Endometrium (tissue), 2 donors: Measurements from ENCODE around the gene TEX2.
"Not testable (repeated sequence)": the region's sequence is repeated elsewhere in the genome, so short reads cannot be mapped to it uniquely, and the experiment has no call there.

ENCODE experiments used
- FAIRE-seq: peaks from 2 replicates; lab custom pipeline; 2012; peaks lifted over from hg19 to GRCh38; lab: Jason Lieb, UNC
- donor health status: control.
- donor health status: control.

Gene TEX2

DNA sequence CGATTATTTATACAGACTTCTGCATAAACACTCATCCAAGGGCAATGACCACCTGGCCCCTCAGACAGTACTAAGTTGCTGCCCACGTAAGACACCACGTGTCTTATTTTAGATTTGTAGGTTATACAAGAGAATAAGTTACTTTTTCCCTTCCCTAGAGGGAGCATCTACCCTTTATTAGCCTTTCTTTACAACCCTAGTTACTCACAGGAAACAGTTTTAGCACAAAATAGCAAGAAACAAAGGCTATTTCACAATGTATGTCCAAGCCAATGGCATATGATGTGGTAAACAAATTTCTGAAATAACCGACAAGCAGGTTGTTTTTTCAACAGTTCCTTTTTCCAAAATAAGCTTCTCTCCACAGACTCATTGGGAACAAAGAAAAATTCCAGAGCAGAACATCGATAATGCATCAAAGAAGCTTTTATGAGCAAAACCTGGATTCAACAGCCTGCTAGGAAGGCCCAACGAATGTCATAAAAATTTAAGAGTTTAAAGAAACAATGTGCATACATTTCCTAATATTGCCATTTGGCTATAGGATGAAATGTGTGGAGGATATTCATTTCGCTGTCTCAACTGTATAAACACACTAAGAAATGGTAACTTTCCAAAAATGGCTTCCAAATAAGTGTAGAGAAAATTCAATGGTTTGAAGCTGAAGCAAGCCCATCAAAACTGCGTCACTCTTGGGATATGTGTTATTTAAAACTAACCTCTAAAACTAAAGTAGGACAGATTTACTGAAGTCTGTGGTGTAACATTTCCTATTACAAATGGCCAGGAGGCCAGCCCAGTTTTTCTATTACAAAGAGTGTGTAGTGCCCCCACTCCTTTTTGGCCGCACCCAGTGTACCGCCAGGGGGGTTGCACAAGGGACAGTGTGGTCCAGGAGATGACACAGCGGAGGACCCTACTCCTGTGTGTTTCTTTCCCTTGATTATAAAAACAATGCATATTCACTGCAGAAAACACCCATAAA is 82.7 kb downstream of the TEX2 start:
- FAIRE-seq = no peak

DNA sequence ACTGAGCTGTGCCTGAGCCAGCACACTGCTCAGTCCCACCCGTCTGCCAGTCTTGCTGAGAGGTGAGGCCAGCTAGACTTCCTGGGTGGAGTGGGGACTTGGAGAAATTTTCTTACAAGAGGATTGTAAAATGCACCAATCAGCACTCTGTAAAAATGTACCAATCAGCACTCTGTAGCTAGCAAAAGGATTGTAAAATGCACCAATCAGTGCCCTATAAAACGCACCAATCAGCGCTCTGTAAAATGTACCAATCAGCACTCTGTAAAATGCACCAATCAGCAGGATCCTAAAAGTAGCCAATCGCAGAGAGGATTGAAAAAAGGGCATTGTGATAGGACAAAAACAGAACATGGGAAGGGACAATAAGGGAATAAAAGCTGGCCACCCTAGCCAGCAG is 84.0 kb downstream of the TEX2 start:
- FAIRE-seq = not testable (repeated sequence)

DNA sequence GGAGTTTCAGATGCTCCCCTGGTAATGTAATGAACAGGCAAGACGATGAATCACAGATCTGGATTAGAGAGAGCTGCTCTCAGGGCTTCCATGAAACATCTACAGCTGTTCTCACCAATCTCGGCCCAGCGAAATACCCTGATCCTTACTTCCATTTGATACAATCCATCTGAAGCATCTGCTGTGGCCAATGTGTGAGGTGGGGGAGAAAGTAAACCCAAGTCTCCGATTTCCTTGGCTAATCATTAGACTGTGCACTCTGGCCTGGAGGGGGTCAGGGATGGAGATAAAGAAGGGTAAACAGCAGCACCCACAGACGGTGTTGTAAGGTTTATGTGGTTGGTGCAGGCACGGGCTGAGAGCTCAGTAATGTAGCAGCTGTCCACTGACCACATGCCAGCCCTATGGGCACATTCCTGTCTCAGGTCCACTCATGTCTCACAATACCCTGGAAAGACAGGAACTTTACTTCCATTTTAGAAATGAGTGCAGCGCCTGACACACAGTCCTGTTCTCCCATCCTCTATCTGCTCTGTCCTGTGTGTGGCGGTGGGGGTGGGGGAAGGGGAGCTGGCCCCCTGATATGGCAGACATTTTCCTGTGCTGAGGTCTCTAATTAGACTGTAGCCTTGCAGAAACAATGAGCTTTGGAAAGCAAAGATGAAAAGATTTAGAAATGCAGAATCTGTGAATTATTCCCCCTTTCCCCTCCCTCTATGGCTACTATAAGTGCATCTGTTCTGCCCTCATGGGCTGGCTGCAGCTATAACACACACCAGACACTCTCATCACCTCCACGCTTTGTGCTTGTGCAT is 84.8 kb downstream of the TEX2 start:
- no peak for FAIRE-seq

DNA sequence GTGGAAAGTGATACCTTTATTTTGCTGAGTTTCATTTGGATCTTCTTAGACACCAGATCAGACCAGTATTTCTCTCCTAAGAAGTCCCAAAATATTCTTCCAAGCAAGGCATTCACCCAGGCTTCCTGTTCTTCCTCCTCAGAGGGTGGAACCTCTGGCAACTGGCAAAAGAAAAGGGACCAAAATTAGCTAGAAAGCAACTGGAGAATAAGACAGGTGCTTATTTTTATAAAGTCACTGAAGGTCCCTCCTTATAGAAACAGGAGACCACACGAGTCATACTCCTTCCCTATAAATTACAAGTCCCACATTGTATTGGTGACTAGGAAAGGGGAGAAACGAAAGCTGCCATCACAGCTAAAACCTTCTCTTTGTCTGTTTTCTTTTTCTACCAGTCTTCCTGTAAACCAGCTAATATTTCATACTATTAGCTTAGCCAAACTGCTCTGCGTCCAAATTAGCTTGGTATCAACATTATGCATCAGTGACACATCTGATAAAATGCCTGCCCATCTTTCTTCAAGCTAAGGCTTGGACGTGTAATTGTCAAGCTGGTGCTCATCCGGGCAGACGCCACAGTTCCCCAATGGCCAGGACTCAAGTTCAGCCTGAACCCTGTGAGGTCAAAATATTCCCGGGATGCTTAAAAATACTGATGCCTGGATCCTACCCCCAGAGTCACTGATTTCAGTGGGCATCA is 85.6 kb downstream of the TEX2 start:
- FAIRE-seq = no peak

DNA sequence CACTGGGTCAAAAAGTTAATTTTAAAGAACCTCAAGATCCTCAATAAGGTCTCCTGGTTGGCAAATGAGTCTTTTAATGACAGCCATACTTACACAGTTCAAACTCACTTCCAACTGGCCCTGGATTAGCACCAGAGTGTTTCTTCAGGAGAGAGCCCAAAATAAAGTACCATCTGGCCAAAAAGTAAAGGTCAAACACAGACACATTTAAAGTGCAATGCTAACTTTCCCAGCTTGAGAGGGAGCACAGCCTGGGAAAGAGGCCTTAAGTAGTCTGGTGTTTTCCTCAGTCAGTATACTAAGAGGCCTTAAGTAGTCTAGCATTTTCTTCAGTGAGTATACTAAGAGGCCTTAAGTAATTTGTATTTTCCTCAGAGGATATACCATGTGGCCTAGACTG is 86.5 kb downstream of the TEX2 start:
- FAIRE-seq = no peak

DNA sequence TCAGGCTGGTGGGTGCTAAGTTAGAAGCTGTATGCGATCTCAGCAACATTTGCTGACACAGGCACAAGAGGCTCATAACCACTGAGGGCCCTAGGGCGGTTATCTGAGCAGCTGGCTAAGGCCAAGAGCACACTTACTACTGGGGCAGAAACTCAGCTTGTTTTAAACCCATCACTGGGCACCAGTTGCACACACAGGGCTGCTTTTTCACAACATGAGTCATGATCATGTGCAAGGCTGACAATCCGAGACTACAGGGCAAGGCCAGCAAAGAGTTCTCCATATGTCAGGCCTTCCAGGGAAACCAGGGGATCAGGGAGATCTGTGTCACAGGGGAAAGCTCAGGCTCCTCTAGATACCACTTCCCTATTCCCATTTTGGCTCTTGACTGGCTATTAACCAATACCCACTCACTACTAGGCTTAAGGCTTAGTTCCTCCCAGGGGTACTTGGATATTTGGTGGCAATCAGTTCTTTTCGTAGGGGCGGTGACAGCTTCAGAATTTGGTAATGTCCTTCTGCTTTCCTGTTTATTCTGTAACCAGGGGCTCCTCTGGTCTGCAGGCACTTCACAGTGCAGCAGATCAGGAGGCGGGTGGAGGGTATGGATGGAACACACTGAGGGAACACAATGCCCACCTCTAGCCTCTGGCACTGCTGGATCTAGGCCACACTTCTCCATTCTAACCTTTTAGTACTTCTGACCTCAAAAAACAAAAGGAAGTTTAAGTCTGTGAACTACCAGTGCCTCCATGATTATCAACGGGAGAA is 88.2 kb downstream of the TEX2 start:
- FAIRE-seq = no peak

DNA sequence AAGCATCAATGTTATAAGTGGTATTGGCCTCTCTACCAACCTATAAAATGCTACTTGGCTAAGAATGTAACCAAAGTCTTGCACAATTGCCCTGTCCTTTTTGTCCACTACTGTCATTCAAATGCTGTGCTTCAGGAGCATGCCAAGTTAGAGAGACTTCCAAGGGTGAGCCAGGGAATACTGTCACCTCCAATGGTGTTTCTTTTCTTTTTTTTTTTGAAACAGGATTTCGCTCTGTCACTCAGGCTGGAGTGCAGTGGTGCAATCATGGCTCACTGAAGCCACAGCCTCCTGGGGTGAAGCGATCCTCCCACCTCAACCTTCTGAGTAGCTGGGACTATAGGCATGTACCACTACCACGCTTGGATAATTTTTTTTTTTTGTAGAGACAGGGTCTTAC is 89.4 kb downstream of the TEX2 start:
- no peak for FAIRE-seq

DNA sequence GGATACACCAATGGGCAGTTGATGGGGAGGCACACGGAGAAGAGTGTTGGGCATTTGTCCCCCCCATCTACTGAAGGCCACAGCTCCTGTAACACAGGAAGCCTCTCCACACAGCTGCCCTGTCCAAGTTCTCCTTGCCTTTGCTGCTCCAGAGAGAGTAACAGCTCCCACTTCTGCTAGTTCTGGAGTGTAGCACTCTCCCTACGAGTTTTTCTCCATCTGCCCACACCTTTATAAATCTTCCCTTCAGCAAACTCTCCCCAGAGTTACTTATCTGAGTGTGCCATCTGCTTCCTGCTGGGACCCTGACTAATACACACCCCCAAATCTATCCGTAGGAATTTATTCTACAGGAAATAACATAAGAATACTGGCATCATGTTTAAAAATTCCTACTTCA is 90.5 kb downstream of the TEX2 start:
- FAIRE-seq = no peak

DNA sequence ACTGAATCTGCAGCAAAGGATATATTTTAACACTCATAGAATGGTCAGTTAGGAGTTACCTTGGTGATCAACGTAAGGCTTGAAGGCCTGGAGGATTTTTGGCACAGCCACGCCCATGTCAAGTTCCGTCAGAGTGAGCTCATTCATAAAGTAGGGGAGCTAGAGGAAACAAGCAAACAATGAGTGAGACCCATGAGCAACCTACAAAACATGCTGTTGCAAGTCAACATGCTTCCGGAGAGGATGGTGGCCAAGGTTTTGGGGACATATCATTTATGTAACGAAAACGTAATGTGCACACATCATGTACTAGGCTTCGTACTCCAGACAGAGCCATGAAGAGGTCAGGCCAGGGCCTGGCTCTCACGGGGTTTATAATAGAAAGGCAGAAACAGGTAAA is 92.0 kb downstream of the TEX2 start:
- FAIRE-seq = no peak

DNA sequence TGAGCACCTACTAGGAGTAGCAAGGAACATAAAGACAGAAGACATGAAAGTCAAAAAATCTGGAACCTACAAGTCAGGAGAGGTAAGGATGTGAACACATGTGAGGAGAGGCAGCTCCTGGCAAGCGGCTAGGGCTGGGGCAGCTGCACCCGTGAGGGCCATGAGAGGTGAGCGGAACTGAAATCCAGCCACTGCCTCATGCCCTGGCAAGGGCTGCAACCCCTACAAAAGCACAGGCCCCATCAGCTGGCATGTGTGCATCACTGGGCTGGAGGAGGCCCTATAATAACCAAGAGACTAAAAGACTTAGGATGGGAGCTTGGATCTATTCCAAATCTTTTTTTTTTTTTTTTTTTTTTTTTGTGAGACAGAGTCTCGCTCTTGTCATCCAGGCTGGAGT is 92.8 kb downstream of the TEX2 start:
- no peak for FAIRE-seq

DNA sequence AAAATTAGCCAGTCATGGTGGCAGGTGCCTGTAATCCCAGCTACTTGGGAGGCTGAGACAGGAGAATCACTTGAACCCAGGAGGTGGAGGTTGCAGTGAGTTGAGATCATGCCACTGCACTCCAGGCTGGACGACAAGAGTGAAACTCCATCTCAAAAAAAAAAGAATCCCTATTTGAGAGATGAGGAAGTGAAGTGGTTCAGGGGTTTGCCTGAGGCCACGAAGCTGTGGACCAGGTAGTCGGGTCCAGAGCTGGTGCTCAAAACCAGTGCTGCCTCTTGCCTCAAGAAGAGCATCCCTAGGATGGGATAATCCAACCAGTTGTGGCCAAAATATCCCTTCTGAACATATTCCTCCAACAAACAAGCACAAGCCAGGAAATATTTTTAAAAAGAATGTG is 95.4 kb downstream of the TEX2 start:
- not testable (repeated sequence) for FAIRE-seq

DNA sequence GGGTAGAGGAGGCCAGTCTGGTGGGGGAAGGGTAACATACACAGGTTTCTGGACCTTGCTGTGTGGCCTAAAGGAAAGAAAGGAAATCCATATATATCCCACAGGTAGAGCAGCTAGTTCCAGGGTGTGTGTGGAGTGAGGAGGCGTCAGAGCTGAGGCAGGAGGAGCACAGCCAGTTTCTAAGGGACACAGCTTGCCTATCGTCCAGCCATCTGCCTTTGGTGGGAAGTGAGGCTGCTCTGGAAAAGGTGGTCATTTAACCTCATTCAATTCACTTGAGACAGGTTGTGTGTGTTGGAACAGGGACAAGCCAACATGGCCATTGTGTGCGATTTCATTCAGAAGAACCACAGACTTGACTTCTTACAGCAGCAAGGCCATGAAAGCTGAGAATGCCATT is 96.2 kb downstream of the TEX2 start:
- no peak for FAIRE-seq

DNA sequence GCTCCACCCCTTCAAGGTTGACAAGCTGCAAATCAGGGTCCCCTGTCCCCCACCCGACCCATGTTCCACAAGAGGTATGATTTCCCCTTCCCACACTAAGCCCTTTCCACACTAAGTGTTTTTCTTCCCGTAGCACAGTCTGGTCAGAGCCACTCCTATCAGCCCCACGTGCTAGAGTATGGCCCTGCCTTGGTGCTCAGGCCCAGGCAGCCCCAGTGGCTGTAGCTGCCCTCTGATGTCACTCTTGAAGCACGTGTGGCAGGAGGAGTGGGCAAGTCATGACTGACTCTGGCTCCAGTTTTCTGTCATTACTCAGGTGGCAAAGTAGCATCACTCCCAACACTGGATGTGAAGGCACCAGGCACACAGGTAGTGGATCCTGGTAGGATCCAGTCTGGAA is 97.7 kb downstream of the TEX2 start:
- no peak for FAIRE-seq

DNA sequence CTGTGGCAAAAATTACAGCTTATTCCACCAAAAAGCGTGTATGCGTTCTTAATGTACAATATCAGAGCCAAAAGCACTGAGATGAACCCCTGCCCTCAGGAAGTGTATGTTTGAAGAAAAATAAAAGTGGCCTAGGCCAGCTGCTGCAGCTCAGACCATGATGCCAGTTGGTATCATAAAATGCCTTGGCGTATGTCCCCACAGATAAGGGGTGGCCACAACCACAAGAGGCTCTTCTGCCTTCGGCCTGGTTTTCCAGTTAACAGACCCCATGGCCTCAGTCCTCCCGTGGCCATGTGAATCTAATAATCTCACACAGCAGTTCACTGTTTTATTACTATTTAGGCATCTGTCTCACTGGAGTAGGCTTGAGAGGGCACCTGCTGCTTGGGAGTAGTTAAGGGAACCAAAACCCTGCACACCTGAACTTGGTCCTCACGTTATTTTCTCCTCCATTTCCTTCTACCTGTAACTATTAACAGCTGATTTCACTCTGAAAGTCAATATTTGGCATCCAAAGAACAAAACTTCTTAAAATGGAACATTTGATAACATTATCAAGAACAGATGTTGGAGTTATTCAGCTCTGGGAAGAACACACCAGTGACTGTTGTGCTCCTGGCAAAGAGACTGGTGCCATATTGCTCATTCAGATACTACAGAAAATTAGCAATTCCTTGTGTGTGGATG is 98.3 kb downstream of the TEX2 start:
- FAIRE-seq = no peak

DNA sequence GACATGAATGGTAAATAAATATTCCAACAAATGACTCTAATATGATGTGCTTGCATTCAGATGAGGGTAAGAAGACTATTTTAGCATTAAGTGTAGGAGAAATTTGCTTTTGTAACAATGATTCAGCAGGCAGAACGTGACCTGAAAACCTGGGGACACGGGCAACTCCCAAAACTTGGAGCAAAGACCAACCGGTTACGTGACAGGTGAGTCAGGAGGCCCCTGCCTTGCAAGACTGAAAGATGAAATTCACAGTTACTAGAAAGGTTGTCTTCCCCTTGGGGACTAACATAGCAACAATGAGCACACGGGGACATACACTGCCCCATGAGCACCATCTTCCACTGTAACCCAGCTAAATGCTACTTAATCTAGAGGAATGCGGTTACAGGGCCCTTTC is 99.6 kb downstream of the TEX2 start:
- FAIRE-seq = no peak

DNA sequence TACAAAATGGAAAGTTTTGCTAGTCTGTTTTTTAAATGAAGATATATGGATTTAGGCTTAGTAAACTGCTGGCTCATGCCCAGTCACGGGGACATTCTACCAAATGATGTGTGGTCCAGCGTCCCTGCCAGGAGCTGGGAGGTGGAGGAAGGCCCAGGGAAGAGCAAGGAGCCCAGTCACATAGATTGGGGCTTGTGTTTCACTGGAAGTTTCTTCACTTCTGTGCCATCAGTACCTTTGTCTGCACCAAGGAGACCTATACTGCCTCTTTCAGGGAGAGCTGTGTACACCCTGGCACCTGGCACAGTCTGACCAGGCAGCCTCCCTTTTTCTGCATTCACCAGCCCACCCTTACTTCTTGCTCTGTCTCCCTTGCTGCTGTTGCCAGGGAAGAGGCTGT is 100.5 kb downstream of the TEX2 start:
- no peak for FAIRE-seq

DNA sequence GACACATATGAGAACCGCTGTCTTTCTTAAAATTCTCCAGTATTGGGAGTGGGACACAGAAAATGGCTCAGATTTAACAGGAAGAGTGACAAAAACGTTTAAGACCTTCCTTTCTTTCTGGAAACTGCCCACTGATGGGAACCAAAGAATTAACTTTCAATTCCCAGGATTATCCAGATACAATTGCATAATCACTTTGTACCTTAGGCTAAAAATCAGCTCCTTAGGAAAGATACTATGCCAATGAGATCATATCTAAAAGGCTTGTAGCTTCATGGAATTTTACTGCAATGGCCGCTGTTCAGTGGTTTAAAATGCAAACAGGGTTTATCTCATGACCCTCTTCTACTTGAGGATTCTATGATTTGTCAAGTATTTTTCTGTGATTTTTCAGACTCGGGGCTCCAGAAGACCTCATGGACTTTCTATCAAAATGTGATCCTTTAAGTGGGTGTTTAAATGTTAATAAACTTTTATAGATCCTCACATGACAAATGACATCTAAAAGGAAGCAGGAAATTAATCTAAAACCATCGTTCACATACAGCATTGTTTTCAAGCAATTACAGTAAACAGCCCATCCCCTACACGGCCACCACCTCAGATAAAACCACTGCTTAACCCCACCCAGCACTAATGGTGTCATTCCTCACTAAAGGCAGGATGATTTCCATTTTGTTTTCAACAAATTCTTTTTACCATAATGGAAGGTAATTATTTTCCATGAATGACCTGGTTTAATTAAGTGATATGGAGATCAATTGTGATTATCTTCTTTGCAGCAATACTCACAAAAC is 101.5 kb downstream of the TEX2 start:
- no peak for FAIRE-seq

DNA sequence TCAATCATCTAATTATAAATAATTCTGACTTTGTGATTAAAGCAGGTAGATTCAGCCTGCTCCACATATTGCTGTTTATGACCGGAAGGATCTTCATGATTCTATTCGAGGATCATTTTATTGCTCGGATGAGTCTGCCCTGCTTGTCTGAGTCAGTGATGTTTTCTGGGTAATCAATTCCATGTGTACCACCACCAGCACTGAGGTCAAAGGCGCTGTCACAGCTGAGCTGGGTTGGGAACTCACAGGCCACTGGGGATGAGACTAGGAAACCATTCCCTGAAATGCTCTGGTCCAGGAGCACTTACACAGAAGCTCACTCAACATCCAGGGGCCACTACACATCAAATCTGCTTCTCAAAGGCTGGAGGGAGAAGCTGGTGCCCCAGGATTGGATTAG is 102.7 kb downstream of the TEX2 start:
- FAIRE-seq = no peak

DNA sequence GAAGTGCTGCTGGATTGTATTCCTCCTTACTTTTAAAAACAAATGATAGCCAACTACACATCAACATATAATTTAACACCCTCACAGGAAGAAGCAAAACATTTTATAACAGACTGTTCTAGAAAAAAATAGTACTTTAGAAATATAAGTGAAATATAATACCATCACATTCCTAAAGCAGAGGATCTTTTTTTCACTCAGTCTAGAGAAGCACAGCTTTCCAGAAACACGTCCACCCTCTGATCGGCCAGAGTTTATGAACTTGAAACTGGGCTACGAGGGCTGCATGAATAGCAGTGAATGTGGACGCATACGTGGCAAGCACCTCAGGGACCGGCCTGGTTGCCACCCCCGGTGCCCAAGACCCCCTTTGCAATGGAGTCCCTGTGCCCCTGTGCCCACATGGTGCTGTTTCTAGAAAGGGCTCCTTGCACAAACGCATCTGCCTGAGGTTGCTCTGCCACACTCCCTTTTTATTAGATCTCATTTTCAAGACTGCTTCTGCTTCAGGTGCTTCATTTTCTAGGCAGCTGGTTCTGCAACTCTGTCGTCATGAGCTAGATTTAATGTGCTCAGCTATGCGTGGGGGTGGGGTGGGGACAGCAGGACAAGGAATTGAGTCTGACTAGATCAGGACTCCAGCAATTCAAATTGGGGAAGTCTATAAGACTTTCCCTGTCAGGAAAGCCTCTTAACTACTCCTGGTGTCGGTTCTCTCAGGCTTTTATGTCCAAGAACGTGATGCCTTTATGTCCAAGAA is 104.0 kb downstream of the TEX2 start:
- FAIRE-seq = no peak

DNA sequence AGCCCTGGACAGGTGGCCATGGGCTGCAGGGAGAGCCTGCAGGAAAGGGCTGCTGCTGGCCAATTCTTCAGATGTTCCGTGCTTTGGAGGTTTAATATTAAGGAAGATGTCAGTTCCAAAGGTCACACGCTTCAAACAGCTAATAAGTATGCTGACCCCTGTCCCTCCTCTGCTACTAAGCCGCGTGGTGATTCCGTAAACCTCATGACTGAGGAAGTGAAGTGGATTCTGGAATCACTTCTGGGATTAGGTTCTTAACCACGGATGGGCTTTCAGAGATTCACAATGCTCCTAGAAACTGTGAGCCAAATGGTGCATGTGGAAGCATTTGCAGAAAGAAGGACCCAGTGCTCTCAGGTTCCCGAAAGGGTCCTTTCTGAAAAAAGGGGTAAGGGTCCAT is 104.7 kb downstream of the TEX2 start:
- FAIRE-seq = no peak
